Kidney capillary endothelial cell (primary cell): Measurements from ENCODE around the gene STX10.

Experiments used
- DNase-seq: peaks from one replicate; pipeline ENCODE4 v3.0.0-alpha.2; 2018; ENCODE audit warnings: low spot score

STX10 gene

GRCh38 chr19:13139633-13140311, 10.4 kb downstream of the STX10 start:
- no peak for DNase-seq

- no peak for DNase-seq
Measured at GRCh38 chr19:13138916-13139198, 11.3 kb downstream of the STX10 start.

GRCh38 chr19:13138171-13138915, 11.8 kb downstream of the STX10 start:
- DNase-seq, result no peak

- DNase-seq, result no peak
Measured at GRCh38 chr19:13137290-13137794, 12.8 kb downstream of the STX10 start.

GRCh38 chr19:13135068-13136062, 14.8 kb downstream of the STX10 start:
- no peak for DNase-seq

GRCh38 chr19:13134626-13135025, 15.5 kb downstream of the STX10 start:
- DNase-seq, result no peak

- DNase-seq, result no peak
Measured at GRCh38 chr19:13133241-13133870, 16.8 kb downstream of the STX10 start.

- no peak for DNase-seq
Measured at GRCh38 chr19:13132471-13133180, 17.5 kb downstream of the STX10 start.

GRCh38 chr19:13130886-13131490, 19.2 kb downstream of the STX10 start:
- no peak for DNase-seq

GRCh38 chr19:13129384-13129783, 20.8 kb downstream of the STX10 start:
- no peak for DNase-seq

- no peak for DNase-seq
Measured at GRCh38 chr19:13128583-13128982, 21.6 kb downstream of the STX10 start.

- no peak for DNase-seq
Measured at GRCh38 chr19:13127811-13128575, 22.2 kb downstream of the STX10 start.

GRCh38 chr19:13127051-13127450, 23.1 kb downstream of the STX10 start:
- DNase-seq, result no peak

GRCh38 chr19:13122980-13123957, 26.9 kb downstream of the STX10 start:
- DNase-seq, result no peak

GRCh38 chr19:13122275-13122878, 27.8 kb downstream of the STX10 start:
- no peak for DNase-seq

GRCh38 chr19:13121551-13122274, 28.5 kb downstream of the STX10 start:
- no peak for DNase-seq

- DNase-seq, result no peak
Measured at GRCh38 chr19:13120817-13121216, 29.4 kb downstream of the STX10 start.

GRCh38 chr19:13120031-13120430, 30.1 kb downstream of the STX10 start:
- no peak for DNase-seq
